ENCODE measurements around the gene GALNT3. TPM values are rescaled to one million over a fixed set of nuclear protein-coding genes. Genes with fewer than 3 reads are reported as not detected.

Gene GALNT3
- total RNA-seq, 1 donor from 2014 or later: 21.3 TPM

- H3K9me3 Mint-ChIP-seq: no peaks in the 10 kb centered on the region
- intact Hi-C loops (cut with micrococcal nuclease): no loop called here
- no peaks in the 10 kb centered on the region for H3K27me3 Mint-ChIP-seq (ENCODE audit: low read depth)
- H3K27ac Mint-ChIP-seq: no peak overlapping the region
- no peak for DNase-seq (ENCODE audit: low spot score)
- peaks cover 5% of the 10 kb centered on the region for H3K4me1 Mint-ChIP-seq (ENCODE audit: low read depth)
- H3K36me3 Mint-ChIP-seq (ENCODE audit: low read depth): peaks cover 16% of the 10 kb centered on the region
- no peak overlapping the region for H3K4me3 Mint-ChIP-seq (ENCODE audit: low read depth)
Observed at GRCh38 chr2:165766326-165766927, 27.6 kb downstream of the GALNT3 start.

- Mint-ChIP-seq H3K9me3 (no peaks in the 10 kb centered on the region), H3K36me3 (ENCODE audit: low read depth) (peaks cover 22% of the 10 kb centered on the region), H3K4me3 (ENCODE audit: low read depth) (no peak overlapping the region), H3K4me1 (ENCODE audit: low read depth) (peaks cover 4% of the 10 kb centered on the region), H3K27ac (no peak overlapping the region), H3K27me3 (ENCODE audit: low read depth) (no peaks in the 10 kb centered on the region)
- no peak for DNase-seq (ENCODE audit: low spot score)
- intact Hi-C loops (cut with micrococcal nuclease): no loop called here
Observed at GRCh38 chr2:165762723-165763122, 31.3 kb downstream of the GALNT3 start.

- H3K9me3 Mint-ChIP-seq: no peaks in the 10 kb centered on the region
- H3K27me3 Mint-ChIP-seq (ENCODE audit: low read depth): no peaks in the 10 kb centered on the region
- H3K27ac Mint-ChIP-seq: no peak overlapping the region
- H3K36me3 Mint-ChIP-seq (ENCODE audit: low read depth): peaks cover 35% of the 10 kb centered on the region
- no peak overlapping the region for H3K4me3 Mint-ChIP-seq (ENCODE audit: low read depth)
- no peak for DNase-seq (ENCODE audit: low spot score)
- H3K4me1 Mint-ChIP-seq (ENCODE audit: low read depth): peaks cover 2% of the 10 kb centered on the region
- intact Hi-C loops (cut with micrococcal nuclease): no loop called here
Observed at GRCh38 chr2:165757906-165758675, 36.0 kb downstream of the GALNT3 start.

- Mint-ChIP-seq H3K4me1 (ENCODE audit: low read depth) (peaks cover 10% of the 10 kb centered on the region), H3K27me3 (ENCODE audit: low read depth) (no peaks in the 10 kb centered on the region), H3K4me3 (ENCODE audit: low read depth) (no peak overlapping the region), H3K27ac (no peak overlapping the region), H3K9me3 (no peaks in the 10 kb centered on the region), H3K36me3 (ENCODE audit: low read depth) (peaks cover 52% of the 10 kb centered on the region)
- DNase-seq (ENCODE audit: low spot score): no peak
- intact Hi-C loops (cut with micrococcal nuclease): no loop called here
Observed at GRCh38 chr2:165746501-165746900, 47.5 kb downstream of the GALNT3 start.

GRCh38 chr2:165745916-165746315 lies 48.1 kb downstream of the GALNT3 start:
- Mint-ChIP-seq H3K27me3 (ENCODE audit: low read depth) (no peaks in the 10 kb centered on the region), H3K9me3 (no peaks in the 10 kb centered on the region), H3K4me3 (ENCODE audit: low read depth) (no peak overlapping the region), H3K36me3 (ENCODE audit: low read depth) (peaks cover 52% of the 10 kb centered on the region), H3K27ac (no peak overlapping the region), H3K4me1 (ENCODE audit: low read depth) (peaks cover 10% of the 10 kb centered on the region)
- DNase-seq (ENCODE audit: low spot score): no peak
- intact Hi-C loops (cut with micrococcal nuclease): no loop called here

GRCh38 chr2:165743442-165743841 lies 50.6 kb downstream of the GALNT3 start:
- no peak for DNase-seq (ENCODE audit: low spot score)
- H3K27ac Mint-ChIP-seq: no peak overlapping the region
- peaks cover 33% of the 10 kb centered on the region for H3K36me3 Mint-ChIP-seq (ENCODE audit: low read depth)
- peaks cover 10% of the 10 kb centered on the region for H3K4me1 Mint-ChIP-seq (ENCODE audit: low read depth)
- H3K4me3 Mint-ChIP-seq (ENCODE audit: low read depth): no peak overlapping the region
- intact Hi-C loops (cut with micrococcal nuclease): no loop called here
- peaks cover 4% of the 10 kb centered on the region for H3K9me3 Mint-ChIP-seq
- H3K27me3 Mint-ChIP-seq (ENCODE audit: low read depth): no peaks in the 10 kb centered on the region

GRCh38 chr2:165725421-165725820 lies 68.6 kb downstream of the GALNT3 start:
- Mint-ChIP-seq H3K36me3 (ENCODE audit: low read depth) (no peaks in the 10 kb centered on the region), H3K27me3 (ENCODE audit: low read depth) (peaks cover 8% of the 10 kb centered on the region), H3K4me3 (ENCODE audit: low read depth) (no peak overlapping the region), H3K4me1 (ENCODE audit: low read depth) (peaks cover 3% of the 10 kb centered on the region), H3K9me3 (no peaks in the 10 kb centered on the region), H3K27ac (no peak overlapping the region)
- intact Hi-C loops (cut with micrococcal nuclease): no loop called here
- DNase-seq (ENCODE audit: low spot score): no peak

GRCh38 chr2:165720511-165720910 lies 73.5 kb downstream of the GALNT3 start:
- H3K9me3 Mint-ChIP-seq: no peaks in the 10 kb centered on the region
- H3K36me3 Mint-ChIP-seq (ENCODE audit: low read depth): no peaks in the 10 kb centered on the region
- DNase-seq (ENCODE audit: low spot score): no peak
- peaks cover 13% of the 10 kb centered on the region for H3K27me3 Mint-ChIP-seq (ENCODE audit: low read depth)
- H3K4me1 Mint-ChIP-seq (ENCODE audit: low read depth): peaks cover 3% of the 10 kb centered on the region
- intact Hi-C loops (cut with micrococcal nuclease): no loop called here
- H3K4me3 Mint-ChIP-seq (ENCODE audit: low read depth): no peak overlapping the region
- no peak overlapping the region for H3K27ac Mint-ChIP-seq

GRCh38 chr2:165718610-165719210 lies 75.3 kb downstream of the GALNT3 start:
- Mint-ChIP-seq H3K36me3 (ENCODE audit: low read depth) (no peaks in the 10 kb centered on the region), H3K4me3 (ENCODE audit: low read depth) (no peak overlapping the region), H3K27me3 (ENCODE audit: low read depth) (peaks cover 12% of the 10 kb centered on the region), H3K9me3 (no peaks in the 10 kb centered on the region), H3K27ac (no peak overlapping the region), H3K4me1 (ENCODE audit: low read depth) (no peaks in the 10 kb centered on the region)
- intact Hi-C loops (cut with micrococcal nuclease): no loop called here
- no peak for DNase-seq (ENCODE audit: low spot score)

GRCh38 chr2:165716091-165716490 lies 78.0 kb downstream of the GALNT3 start:
- Mint-ChIP-seq H3K36me3 (ENCODE audit: low read depth) (no peaks in the 10 kb centered on the region), H3K4me1 (ENCODE audit: low read depth) (no peaks in the 10 kb centered on the region), H3K9me3 (no peaks in the 10 kb centered on the region), H3K4me3 (ENCODE audit: low read depth) (no peak overlapping the region), H3K27ac (no peak overlapping the region), H3K27me3 (ENCODE audit: low read depth) (peaks cover 7% of the 10 kb centered on the region)
- intact Hi-C loops (cut with micrococcal nuclease): no loop called here
- DNase-seq (ENCODE audit: low spot score): no peak

GRCh38 chr2:165706960-165707487 lies 87.0 kb downstream of the GALNT3 start:
- no peak overlapping the region for H3K4me3 Mint-ChIP-seq (ENCODE audit: low read depth)
- intact Hi-C loops (cut with micrococcal nuclease): no loop called here
- peaks cover 3% of the 10 kb centered on the region for H3K27me3 Mint-ChIP-seq (ENCODE audit: low read depth)
- H3K4me1 Mint-ChIP-seq (ENCODE audit: low read depth): no peaks in the 10 kb centered on the region
- no peaks in the 10 kb centered on the region for H3K9me3 Mint-ChIP-seq
- no peak overlapping the region for H3K27ac Mint-ChIP-seq
- DNase-seq (ENCODE audit: low spot score): no peak
- H3K36me3 Mint-ChIP-seq (ENCODE audit: low read depth): no peaks in the 10 kb centered on the region

GRCh38 chr2:165701147-165701546 lies 92.9 kb downstream of the GALNT3 start:
- no peaks in the 10 kb centered on the region for H3K4me1 Mint-ChIP-seq (ENCODE audit: low read depth)

GRCh38 chr2:165700531-165700930 lies 93.5 kb downstream of the GALNT3 start:
- H3K9me3 Mint-ChIP-seq: no peaks in the 10 kb centered on the region
- no peaks in the 10 kb centered on the region for H3K36me3 Mint-ChIP-seq (ENCODE audit: low read depth)
- intact Hi-C loops (cut with micrococcal nuclease): no loop called here
- H3K4me3 Mint-ChIP-seq (ENCODE audit: low read depth): no peak overlapping the region
- no peak for DNase-seq (ENCODE audit: low spot score)
- no peaks in the 10 kb centered on the region for H3K4me1 Mint-ChIP-seq (ENCODE audit: low read depth)
- peaks cover 19% of the 10 kb centered on the region for H3K27me3 Mint-ChIP-seq (ENCODE audit: low read depth)
- no peak overlapping the region for H3K27ac Mint-ChIP-seq

More at GRCh38 chr2:165701147-165701546, 92.9 kb downstream of the GALNT3 start:
- DNase-seq (ENCODE audit: low spot score): no peak
- H3K27ac Mint-ChIP-seq: no peak overlapping the region
- no peaks in the 10 kb centered on the region for H3K9me3 Mint-ChIP-seq
- peaks cover 16% of the 10 kb centered on the region for H3K27me3 Mint-ChIP-seq (ENCODE audit: low read depth)
- no peaks in the 10 kb centered on the region for H3K36me3 Mint-ChIP-seq (ENCODE audit: low read depth)
- intact Hi-C loops (cut with micrococcal nuclease): no loop called here
- H3K4me3 Mint-ChIP-seq (ENCODE audit: low read depth): no peak overlapping the region

Measured in activated T-helper 2 cell treated with anti-CD3 and anti-CD28 coated beads, Interferon-gamma antibody, Interleukin-2, Interleukin-4, amounts not matched to agents 10 μg/mL and 5 μg/mL and 100 μg/mL, durations not matched to agents 14 hours and 24 hours and 36 hours (primary cell).